Measurements from ENCODE around the gene PCDHGC5.
A peak's percentile ranks its signal among the peaks of the same experiment; 100 is the strongest.

PCDHGC5 gene

DNA sequence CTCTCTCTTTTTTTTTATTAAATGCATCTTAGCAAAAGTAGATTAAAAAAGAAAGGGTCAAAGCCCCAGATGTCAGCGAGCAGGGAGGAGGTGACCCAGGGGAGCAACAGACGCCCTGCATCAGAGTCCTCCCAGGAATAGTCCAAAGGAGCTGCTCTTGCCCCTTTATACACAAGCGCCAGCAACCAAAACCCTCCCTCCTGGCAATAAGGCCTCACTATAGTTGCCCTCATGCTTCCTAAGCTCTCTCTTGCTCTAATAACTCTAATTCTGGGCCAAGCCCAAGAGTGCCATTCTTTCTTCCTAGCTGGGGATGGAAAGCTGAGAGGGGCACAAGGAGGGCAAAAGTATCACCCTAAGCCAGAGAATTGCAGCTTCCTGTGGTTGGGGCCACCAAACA is 26.3 kb downstream of the PCDHGC5 start:
- TF ChIP-seq POLR2AphosphoS5 (IDR thresholded peaks at IDR 0.05; ENCODE audit: low read depth, low read length) (no peak), POLR2A (IDR thresholded peaks at IDR 0.05; ENCODE audit: low read depth, low read length) (no peak), TAF1 (IDR thresholded peaks at IDR 0.05; ENCODE audit: borderline replicate concordance, low read depth, low read length) (no peak)
- no peak for FAIRE-seq
- no peak for DNase-seq (ENCODE audit: insufficient read length)

DNA sequence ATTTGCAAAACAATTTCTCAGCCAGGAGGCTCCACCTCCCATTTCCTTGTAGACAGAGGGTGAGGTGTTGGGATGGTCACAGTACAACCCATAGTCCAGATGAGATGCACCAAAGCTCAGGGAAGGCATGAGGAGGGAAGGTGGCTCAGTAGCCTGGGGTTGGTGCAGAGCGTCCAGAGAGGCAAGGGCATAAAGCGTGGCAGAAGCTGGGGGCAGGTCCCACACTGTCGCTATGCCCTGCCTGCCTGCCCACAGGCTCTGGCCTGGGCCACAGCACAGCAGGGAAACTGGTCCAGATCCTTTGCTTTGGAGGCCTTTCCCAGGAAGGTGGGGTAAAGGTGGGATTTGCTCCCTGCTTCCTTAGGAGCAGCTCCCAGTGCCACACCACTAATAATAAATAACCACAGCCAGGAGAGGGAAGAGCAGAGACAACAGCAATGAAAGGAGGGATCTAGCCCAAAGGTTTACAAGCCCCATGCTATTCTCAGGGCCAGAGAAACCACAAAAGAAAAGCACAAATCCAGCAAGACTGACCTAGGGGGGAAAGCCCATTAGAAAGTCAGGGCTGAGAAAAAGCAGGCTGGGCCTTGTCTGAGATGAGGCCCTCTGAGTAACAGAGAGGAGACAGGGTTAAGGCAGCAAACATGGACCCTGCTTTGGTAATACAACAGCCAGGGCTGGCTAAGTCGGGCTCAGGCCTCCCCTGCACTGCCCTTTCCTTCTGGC is 27.2 kb downstream of the PCDHGC5 start:
- FAIRE-seq (peak; percentile 30), DNase-seq (ENCODE audit: insufficient read length) (no peak)
- no peak for TF ChIP-seq POLR2AphosphoS5 (IDR thresholded peaks at IDR 0.05; ENCODE audit: low read depth, low read length)
- no peak for TF ChIP-seq TAF1 (IDR thresholded peaks at IDR 0.05; ENCODE audit: borderline replicate concordance, low read depth, low read length)
- TF ChIP-seq POLR2A (IDR thresholded peaks at IDR 0.05; ENCODE audit: low read depth, low read length): no peak

DNA sequence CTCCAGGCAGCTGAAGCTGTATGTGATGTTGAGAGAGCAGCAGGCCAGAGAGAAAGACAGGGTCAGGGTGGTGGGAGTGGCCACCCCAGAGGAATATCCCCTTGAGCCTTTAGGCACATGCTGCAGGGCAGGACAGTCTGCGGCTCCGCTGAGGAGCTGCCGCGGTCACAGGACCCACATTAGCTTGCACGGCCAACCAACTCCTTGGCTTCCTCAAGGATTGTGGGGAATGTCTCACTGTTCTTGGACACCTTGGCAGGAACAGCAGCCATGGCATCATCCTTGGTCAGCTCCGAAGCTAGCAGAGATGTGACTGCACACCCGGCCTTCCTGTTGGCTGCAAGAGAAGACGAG is 27.8 kb downstream of the PCDHGC5 start:
- no peak for FAIRE-seq
- TF ChIP-seq POLR2AphosphoS5 (IDR thresholded peaks at IDR 0.05; ENCODE audit: low read depth, low read length): no peak
- TF ChIP-seq POLR2A (IDR thresholded peaks at IDR 0.05; ENCODE audit: low read depth, low read length): no peak
- TF ChIP-seq TAF1 (IDR thresholded peaks at IDR 0.05; ENCODE audit: borderline replicate concordance, low read depth, low read length): no peak
- DNase-seq (ENCODE audit: insufficient read length): no peak

DNA sequence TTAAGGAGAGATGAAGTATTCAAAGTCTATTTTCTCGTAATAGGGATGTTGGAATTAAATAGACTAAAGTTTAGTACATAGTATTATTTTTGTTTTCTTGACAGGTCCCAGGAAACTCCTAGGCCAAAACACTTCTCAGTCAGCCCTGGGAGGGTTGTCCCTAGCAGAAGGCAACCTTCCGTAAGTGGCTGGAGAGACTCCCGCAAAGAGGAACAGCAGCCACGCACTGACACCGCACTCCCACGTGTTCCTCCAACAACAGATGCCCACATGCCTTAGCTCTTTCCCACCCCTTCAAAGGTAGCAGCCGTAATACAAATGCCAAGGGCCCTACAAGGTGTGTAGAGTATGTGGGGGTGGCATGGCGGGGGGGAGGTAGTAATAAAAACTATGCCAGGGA is 28.4 kb downstream of the PCDHGC5 start:
- no peak for DNase-seq (ENCODE audit: insufficient read length)
- no peak for TF ChIP-seq POLR2A (IDR thresholded peaks at IDR 0.05; ENCODE audit: low read depth, low read length)
- no peak for TF ChIP-seq POLR2AphosphoS5 (IDR thresholded peaks at IDR 0.05; ENCODE audit: low read depth, low read length)
- TF ChIP-seq TAF1 (IDR thresholded peaks at IDR 0.05; ENCODE audit: borderline replicate concordance, low read depth, low read length): no peak
- FAIRE-seq: no peak

DNA sequence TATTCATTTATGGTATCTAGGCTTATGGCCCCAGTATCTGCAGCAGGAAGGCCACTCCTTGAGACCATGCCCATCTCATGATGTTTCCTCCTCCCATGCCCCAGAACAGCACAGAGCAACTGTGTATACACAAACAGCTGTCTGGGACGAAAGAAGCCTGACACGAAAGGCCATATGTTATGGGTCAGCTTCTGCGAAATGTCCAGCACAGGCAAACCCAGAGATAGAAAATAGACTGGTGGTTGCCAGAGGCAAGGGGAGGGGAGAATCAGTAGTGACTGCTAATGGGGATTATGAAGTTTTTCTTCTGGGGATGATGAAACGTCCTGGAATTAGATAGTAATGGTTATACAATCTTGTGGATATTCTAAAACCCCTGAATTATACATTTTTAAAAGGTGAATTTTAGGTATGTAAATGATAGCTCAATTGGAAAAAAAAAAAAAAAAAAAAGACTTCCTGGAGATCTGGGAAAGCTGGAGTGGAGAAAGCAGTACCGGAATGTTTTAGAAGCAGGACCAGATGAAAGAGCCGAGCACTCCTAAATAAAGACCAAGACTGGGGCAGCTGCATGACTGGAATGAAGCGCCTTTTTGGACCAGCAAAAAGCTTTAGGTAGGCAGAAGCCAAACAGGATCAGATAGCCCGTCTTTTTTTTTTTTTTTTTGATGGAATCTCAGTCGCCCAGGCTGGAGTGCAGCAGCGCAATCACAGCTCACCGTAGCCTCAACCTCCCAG is 29.2 kb downstream of the PCDHGC5 start:
- DNase-seq (ENCODE audit: insufficient read length) (no peak), FAIRE-seq (no peak)
- TF ChIP-seq POLR2AphosphoS5 (IDR thresholded peaks at IDR 0.05; ENCODE audit: low read depth, low read length): no peak
- TF ChIP-seq POLR2A (IDR thresholded peaks at IDR 0.05; ENCODE audit: low read depth, low read length): no peak
- TF ChIP-seq TAF1 (IDR thresholded peaks at IDR 0.05; ENCODE audit: borderline replicate concordance, low read depth, low read length): no peak

DNA sequence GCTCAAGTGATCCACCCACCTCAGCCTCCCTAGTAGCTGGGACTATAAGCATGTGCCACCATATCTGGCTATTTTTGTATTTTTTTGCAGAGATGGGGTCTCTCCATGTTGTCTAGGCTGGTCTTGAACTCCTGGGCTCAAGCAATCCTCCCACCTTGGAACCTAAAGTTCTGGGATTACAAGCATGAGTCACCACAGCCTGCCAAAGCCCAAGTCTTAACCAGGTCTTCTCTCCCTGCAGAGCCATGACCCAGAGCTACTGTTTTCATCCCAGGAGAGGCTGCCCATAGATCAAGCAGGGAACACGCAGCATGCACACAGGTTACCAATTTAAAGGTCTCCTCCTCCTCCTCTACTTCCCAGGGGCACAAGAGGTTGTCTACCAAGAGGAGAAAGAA is 29.7 kb downstream of the PCDHGC5 start:
- TF ChIP-seq TAF1 (IDR thresholded peaks at IDR 0.05; ENCODE audit: borderline replicate concordance, low read depth, low read length) (no peak), POLR2AphosphoS5 (IDR thresholded peaks at IDR 0.05; ENCODE audit: low read depth, low read length) (no peak), POLR2A (IDR thresholded peaks at IDR 0.05; ENCODE audit: low read depth, low read length) (no peak)
- no peak for DNase-seq (ENCODE audit: insufficient read length)
- FAIRE-seq: no peak

DNA sequence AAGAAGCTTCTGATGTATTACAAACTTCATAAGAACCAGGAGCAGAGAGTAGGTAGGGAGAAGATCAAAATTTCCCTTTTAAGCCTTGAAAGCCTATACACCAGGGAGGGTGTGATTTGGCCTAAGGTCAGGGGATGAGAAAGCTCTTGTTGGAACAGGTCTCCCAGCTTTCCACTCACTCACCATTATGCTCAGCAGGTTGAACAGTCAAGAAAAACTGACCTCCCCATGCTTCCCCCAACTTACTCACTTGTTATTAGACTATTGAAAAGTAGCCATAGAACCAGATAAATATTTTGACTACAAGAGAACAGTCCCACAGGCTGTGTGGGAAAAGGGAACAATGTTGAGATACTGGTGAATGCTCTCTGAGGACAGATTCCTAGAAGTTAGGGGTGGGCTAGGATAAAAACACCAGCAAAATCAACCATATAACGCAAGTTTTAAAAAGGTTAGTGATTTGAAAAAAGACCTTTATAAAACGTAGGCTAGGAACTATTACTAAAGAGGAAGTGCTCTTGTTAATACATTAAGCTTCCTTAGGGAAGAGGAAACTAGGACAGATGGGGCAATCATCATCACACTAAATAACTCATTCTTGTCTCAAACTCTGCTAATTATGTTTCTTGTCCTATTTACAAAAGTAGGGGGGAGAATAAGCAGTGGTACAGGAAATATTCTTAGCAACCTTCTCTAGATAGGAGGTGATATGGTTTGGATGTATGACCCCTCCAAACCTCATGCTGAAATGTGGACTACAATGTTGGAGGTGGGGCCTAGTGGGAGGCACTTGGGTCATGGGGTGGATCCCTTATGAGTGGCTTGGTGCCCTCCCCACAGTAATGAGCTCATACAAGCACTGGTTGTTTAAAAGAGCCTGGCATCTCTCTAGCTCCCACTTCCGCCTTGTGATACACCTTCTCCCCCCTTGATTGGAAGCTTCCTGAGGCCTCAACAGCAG is 31.0 kb downstream of the PCDHGC5 start:
- no peak for DNase-seq (ENCODE audit: insufficient read length)
- no peak for TF ChIP-seq POLR2AphosphoS5 (IDR thresholded peaks at IDR 0.05; ENCODE audit: low read depth, low read length)
- no peak for FAIRE-seq

DNA sequence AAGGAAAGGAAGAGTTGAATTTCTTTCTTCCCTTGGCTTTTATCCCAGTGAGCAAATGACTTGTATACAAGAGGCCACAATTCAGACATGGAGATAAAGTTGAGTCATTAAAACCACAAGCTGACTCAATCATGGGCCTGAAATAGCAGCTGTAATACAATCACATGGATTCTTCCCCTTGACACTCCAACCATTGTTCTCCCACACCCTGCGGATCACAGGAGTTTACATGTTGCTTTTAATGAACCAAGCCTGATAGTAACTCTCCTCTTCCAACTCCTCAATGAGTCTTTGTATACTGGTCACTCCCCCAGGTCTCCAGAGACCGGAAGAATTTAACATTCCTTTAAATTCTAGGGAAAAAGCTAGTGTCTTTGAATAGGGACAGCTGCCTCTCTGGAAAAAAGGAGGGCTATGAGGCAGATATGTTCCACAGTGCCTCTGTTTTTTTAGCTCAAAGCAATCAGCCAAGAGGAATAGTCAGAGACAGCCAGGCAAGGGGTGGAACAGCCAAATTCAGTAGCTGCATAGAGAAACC is 32.4 kb downstream of the PCDHGC5 start:
- no peak for TF ChIP-seq TAF1 (IDR thresholded peaks at IDR 0.05; ENCODE audit: borderline replicate concordance, low read depth, low read length)
- no peak for TF ChIP-seq POLR2AphosphoS5 (IDR thresholded peaks at IDR 0.05; ENCODE audit: low read depth, low read length)
- TF ChIP-seq POLR2A (IDR thresholded peaks at IDR 0.05; ENCODE audit: low read depth, low read length): no peak
- no peak for DNase-seq (ENCODE audit: insufficient read length)
- no peak for FAIRE-seq

DNA sequence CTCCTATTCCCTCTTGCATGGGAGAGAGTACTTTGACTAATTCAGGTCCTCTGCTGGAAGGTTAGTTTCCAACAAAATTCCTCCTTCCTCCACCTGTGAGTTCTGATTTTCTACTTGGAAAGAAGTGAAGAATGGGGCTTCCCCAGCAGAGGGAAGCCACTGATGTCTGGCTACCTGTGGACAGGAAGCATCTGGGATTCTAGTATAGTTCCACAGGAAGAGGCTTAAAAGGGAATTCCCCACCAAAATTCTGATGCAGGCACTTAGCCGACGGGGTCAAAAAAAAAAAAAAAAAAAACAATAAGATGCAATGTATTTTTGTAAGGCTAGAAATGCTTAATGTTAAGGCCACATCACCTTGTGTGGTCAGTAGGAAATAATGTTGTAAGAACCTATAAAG is 33.4 kb downstream of the PCDHGC5 start:
- TF ChIP-seq TAF1 (IDR thresholded peaks at IDR 0.05; ENCODE audit: borderline replicate concordance, low read depth, low read length) (no peak), POLR2AphosphoS5 (IDR thresholded peaks at IDR 0.05; ENCODE audit: low read depth, low read length) (no peak), POLR2A (IDR thresholded peaks at IDR 0.05; ENCODE audit: low read depth, low read length) (no peak)
- FAIRE-seq: no peak
- DNase-seq (ENCODE audit: insufficient read length): no peak

DNA sequence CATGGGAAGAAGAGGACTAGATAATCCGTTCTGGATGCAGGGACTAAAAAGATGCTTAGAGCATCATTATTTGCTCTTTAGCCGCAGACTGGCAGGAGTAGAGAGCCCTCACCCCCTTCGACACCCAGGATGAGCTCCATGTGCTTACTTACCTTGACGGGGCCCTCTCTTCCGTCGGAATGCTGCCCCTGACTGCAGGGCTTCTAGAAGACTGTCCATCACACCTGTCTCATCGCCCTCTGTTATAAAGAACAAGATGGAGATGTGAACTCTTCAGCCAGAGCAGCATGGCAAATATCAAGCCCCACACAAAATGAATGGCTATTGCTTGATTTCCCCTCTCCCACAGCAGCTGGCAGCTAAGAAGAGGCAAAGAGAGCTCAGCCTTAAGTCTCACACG is 35.1 kb downstream of the PCDHGC5 start:
- TF ChIP-seq POLR2AphosphoS5 (IDR thresholded peaks at IDR 0.05; ENCODE audit: low read depth, low read length) (no peak), POLR2A (IDR thresholded peaks at IDR 0.05; ENCODE audit: low read depth, low read length) (no peak)
- no peak for FAIRE-seq

More for the DNA sequence above, 35.1 kb downstream of the PCDHGC5 start:
- DNase-seq (ENCODE audit: insufficient read length): no peak
